ENCODE results near the gene SLC2A1. TPM values are rescaled to one million over a fixed set of nuclear protein-coding genes. Genes with fewer than 3 reads are reported as not detected.
A peak's percentile ranks its signal among the peaks of the same experiment; 100 is the strongest.

Gene SLC2A1
- total RNA-seq, 1 donor from 2014 or later, result 303 TPM

- Histone ChIP-seq H3K27me3 (no peaks in the 10 kb centered on the region), H3K36me3 (peaks cover 14% of the 10 kb centered on the region), H3F3A (ENCODE audit: low read depth) (peaks cover 18% of the 10 kb centered on the region), H3K9me3 (ENCODE audit: low read depth) (no peaks in the 10 kb centered on the region), H3K27ac (no peak overlapping the region), H3K9ac (peak overlapping the region; percentile 16), H3K4me2 (no peak overlapping the region), H3K4me1 (peaks cover 13% of the 10 kb centered on the region), H3K4me3 (no peak overlapping the region), H3K79me2 (ENCODE audit: low read depth) (peaks cover 100% of the 10 kb centered on the region), H2AFZ (replicated peaks) (no peak overlapping the region), H4K20me1 (ENCODE audit: low read depth) (peaks cover 100% of the 10 kb centered on the region)
- Mint-ChIP-seq H3K4me3 (no peak overlapping the region), H3K4me1 (peaks cover 85% of the 10 kb centered on the region), H3K9me3 (no peaks in the 10 kb centered on the region), H3K36me3 (peaks cover 62% of the 10 kb centered on the region), H3K27me3 (ENCODE audit: insufficient read depth, low read depth) (peaks cover 8% of the 10 kb centered on the region), H3K27ac (no peak overlapping the region)
- no peak for DNase-seq (ENCODE audit: low spot score)
- TF ChIP-seq EZH2 (IDR thresholded peaks at IDR 0.05) (no peak), EZH2phosphoT487 (IDR thresholded peaks at IDR 0.05) (no peak), CTCF (IDR thresholded peaks at IDR 0.05) (no peak)
Measured at GRCh38 chr1:42941640-42942330, 16.9 kb downstream of the SLC2A1 start.

GRCh38 chr1:42940851-42941639 is 17.6 kb downstream of the SLC2A1 start:
- H4K20me1 ChIP-seq (ENCODE audit: low read depth), result peaks cover 100% of the 10 kb centered on the region

More at GRCh38 chr1:42940851-42941639, 17.6 kb downstream of the SLC2A1 start:
- no peaks in the 10 kb centered on the region for H3K9me3 Mint-ChIP-seq
- Histone ChIP-seq H3K79me2 (ENCODE audit: low read depth) (peaks cover 100% of the 10 kb centered on the region), H2AFZ (replicated peaks) (no peak overlapping the region), H3K27me3 (no peaks in the 10 kb centered on the region), H3K9me3 (ENCODE audit: low read depth) (no peaks in the 10 kb centered on the region), H3K4me1 (peaks cover 13% of the 10 kb centered on the region), H3K4me3 (no peak overlapping the region), H3K36me3 (peaks cover 14% of the 10 kb centered on the region), H3K27ac (no peak overlapping the region), H3K4me2 (no peak overlapping the region), H3F3A (ENCODE audit: low read depth) (peaks cover 21% of the 10 kb centered on the region), H3K9ac (no peak overlapping the region)
- H3K36me3 Mint-ChIP-seq, result peaks cover 62% of the 10 kb centered on the region
- TF ChIP-seq EZH2phosphoT487 (IDR thresholded peaks at IDR 0.05), result no peak
- no peak for TF ChIP-seq EZH2 (IDR thresholded peaks at IDR 0.05)
- no peak for TF ChIP-seq CTCF (IDR thresholded peaks at IDR 0.05)
- peaks cover 84% of the 10 kb centered on the region for H3K4me1 Mint-ChIP-seq
- H3K27me3 Mint-ChIP-seq (ENCODE audit: insufficient read depth, low read depth), result peaks cover 8% of the 10 kb centered on the region
- peak overlapping the region; percentile 67 for H3K27ac Mint-ChIP-seq
- no peak for DNase-seq (ENCODE audit: low spot score)
- H3K4me3 Mint-ChIP-seq, result peak overlapping the region; percentile 30

All from neural progenitor cell (in vitro differentiated cells).